ENCODE results near the gene PPP6R2. TPM values are rescaled to one million over a fixed set of nuclear protein-coding genes. Genes with fewer than 3 reads are reported as not detected.

Gene PPP6R2
- total RNA-seq, 1 donor from 2014 or later, result 32.6 TPM

- TF ChIP-seq EZH2phosphoT487 (IDR thresholded peaks at IDR 0.05), result no peak
- no peak for TF ChIP-seq EZH2 (IDR thresholded peaks at IDR 0.05)
- no peak for TF ChIP-seq CTCF (IDR thresholded peaks at IDR 0.05)
- H3K9ac ChIP-seq, result no peak overlapping the region
- H4K20me1 ChIP-seq (ENCODE audit: low read depth), result peaks cover 17% of the 10 kb centered on the region
- H3K27ac ChIP-seq, result no peak overlapping the region
- no peaks in the 10 kb centered on the region for H3K9me3 ChIP-seq (ENCODE audit: low read depth)
- DNase-seq (ENCODE audit: low spot score), result no peak
- Mint-ChIP-seq H3K27ac (no peak overlapping the region), H3K9me3 (peaks cover 2% of the 10 kb centered on the region), H3K4me3 (no peak overlapping the region), H3K4me1 (peaks cover 19% of the 10 kb centered on the region), H3K27me3 (ENCODE audit: insufficient read depth, low read depth) (peaks cover 40% of the 10 kb centered on the region), H3K36me3 (no peaks in the 10 kb centered on the region)
- no peak overlapping the region for H3K4me2 ChIP-seq
- peaks cover 17% of the 10 kb centered on the region for H3K79me2 ChIP-seq (ENCODE audit: low read depth)
- H3K4me3 ChIP-seq, result no peak overlapping the region
- no peaks in the 10 kb centered on the region for H3K36me3 ChIP-seq
- H3F3A ChIP-seq (ENCODE audit: low read depth), result peaks cover 3% of the 10 kb centered on the region
- peaks cover 37% of the 10 kb centered on the region for H3K27me3 ChIP-seq
- H3K4me1 ChIP-seq, result peaks cover 11% of the 10 kb centered on the region
- H2AFZ ChIP-seq (replicated peaks), result no peak overlapping the region
Measured at GRCh38 chr22:50477923-50478322, 134.8 kb downstream of the PPP6R2 start.

- Histone ChIP-seq H3K79me2 (ENCODE audit: low read depth) (no peaks in the 10 kb centered on the region), H3K9me3 (ENCODE audit: low read depth) (no peaks in the 10 kb centered on the region), H3K27ac (no peak overlapping the region), H3K27me3 (peaks cover 37% of the 10 kb centered on the region), H3K9ac (no peak overlapping the region), H2AFZ (replicated peaks) (no peak overlapping the region), H3K4me3 (no peak overlapping the region), H3K36me3 (no peaks in the 10 kb centered on the region), H4K20me1 (ENCODE audit: low read depth) (no peaks in the 10 kb centered on the region), H3K4me1 (peaks cover 3% of the 10 kb centered on the region), H3F3A (ENCODE audit: low read depth) (peaks cover 3% of the 10 kb centered on the region), H3K4me2 (no peak overlapping the region)
- H3K27me3 Mint-ChIP-seq (ENCODE audit: insufficient read depth, low read depth), result peaks cover 45% of the 10 kb centered on the region
- H3K9me3 Mint-ChIP-seq, result peaks cover 2% of the 10 kb centered on the region
- peak overlapping the region; percentile 53 for H3K4me3 Mint-ChIP-seq
- TF ChIP-seq CTCF (IDR thresholded peaks at IDR 0.05) (no peak), EZH2phosphoT487 (IDR thresholded peaks at IDR 0.05) (no peak), EZH2 (IDR thresholded peaks at IDR 0.05) (no peak)
- DNase-seq (ENCODE audit: low spot score), result no peak
- peaks cover 6% of the 10 kb centered on the region for H3K4me1 Mint-ChIP-seq
- H3K27ac Mint-ChIP-seq, result peak overlapping the region; percentile 50
- no peaks in the 10 kb centered on the region for H3K36me3 Mint-ChIP-seq
Measured at GRCh38 chr22:50479721-50480120, 136.6 kb downstream of the PPP6R2 start.

- TF ChIP-seq EZH2phosphoT487 (IDR thresholded peaks at IDR 0.05) (peak; percentile 84), CTCF (IDR thresholded peaks at IDR 0.05) (no peak), EZH2 (IDR thresholded peaks at IDR 0.05) (peak; percentile 89)
- H3K9ac ChIP-seq, result no peak overlapping the region
- no peaks in the 10 kb centered on the region for H3K36me3 ChIP-seq
- peak overlapping the region; percentile 70 for H3K4me2 ChIP-seq
- H3K4me1 ChIP-seq, result no peaks in the 10 kb centered on the region
- H3K79me2 ChIP-seq (ENCODE audit: low read depth), result no peaks in the 10 kb centered on the region
- DNase-seq (ENCODE audit: low spot score), result peak; percentile 51
- Mint-ChIP-seq H3K27me3 (ENCODE audit: insufficient read depth, low read depth) (peaks cover 43% of the 10 kb centered on the region), H3K4me1 (peaks cover 2% of the 10 kb centered on the region), H3K27ac (no peak overlapping the region), H3K36me3 (no peaks in the 10 kb centered on the region), H3K4me3 (peak overlapping the region; percentile 67), H3K9me3 (peaks cover 2% of the 10 kb centered on the region)
- peak overlapping the region; percentile 86 for H2AFZ ChIP-seq (replicated peaks)
- H3F3A ChIP-seq (ENCODE audit: low read depth), result peaks cover 3% of the 10 kb centered on the region
- peaks cover 37% of the 10 kb centered on the region for H3K27me3 ChIP-seq
- no peaks in the 10 kb centered on the region for H4K20me1 ChIP-seq (ENCODE audit: low read depth)
- H3K9me3 ChIP-seq (ENCODE audit: low read depth), result no peaks in the 10 kb centered on the region
- H3K27ac ChIP-seq, result no peak overlapping the region
- peak overlapping the region; percentile 53 for H3K4me3 ChIP-seq
Measured at GRCh38 chr22:50481045-50481439, 137.9 kb downstream of the PPP6R2 start.
